ENCODE data around the gene HS2ST1.
"Not testable (repeated sequence)": the region's sequence is repeated elsewhere in the genome, so short reads cannot be mapped to it uniquely, and the experiment has no call there.

The HS2ST1 gene

DNA sequence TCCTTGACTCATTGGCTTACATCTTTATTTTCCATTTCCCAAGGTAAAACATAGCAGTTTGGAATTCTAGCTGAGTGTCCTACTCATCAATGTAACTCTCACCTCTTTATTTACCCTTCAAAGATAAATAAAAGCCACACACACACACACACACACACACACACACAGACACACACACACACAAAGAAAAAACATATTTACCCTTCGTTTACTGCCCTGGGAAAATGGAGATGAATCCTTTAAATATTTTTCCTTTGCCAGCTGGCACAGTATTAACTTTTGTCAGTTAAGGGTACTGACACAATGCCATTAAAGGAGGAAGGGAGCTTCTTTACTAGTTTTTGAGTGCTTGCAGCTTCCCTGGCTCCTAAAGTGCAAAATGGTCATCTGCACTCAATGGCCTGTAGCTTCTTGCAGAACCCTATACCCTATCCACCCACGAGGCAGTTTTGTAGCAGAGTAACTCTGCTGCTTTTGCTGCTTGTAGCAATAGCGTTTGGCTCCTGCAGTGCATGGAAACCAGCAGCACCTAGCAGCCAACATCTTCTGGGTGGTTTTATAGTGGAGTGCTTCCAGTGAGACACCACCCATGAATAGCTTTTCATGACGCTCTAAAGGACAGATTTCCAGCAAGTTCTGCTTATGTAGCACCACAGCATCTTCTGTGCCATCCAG, 103.7 kb downstream of the HS2ST1 start:
- H3K4me1 ChIP-seq (ENCODE audit: control insufficient read depth, insufficient read depth, low read length, poor library complexity, severe bottlenecking): no peaks in the 10 kb centered on the region
- no peak overlapping the region for H3K4me3 ChIP-seq (ENCODE audit: extremely low read depth, insufficient read depth, low read length, poor library complexity, severe bottlenecking)
- peaks cover 11% of the 10 kb centered on the region for H3K9me3 ChIP-seq (ENCODE audit: control insufficient read depth, low read length)
- WGBS, 2 experiments (ENCODE audit: insufficient coverage in 2 of 2): 93 to 100% methylated on average over 2 of the region's 4 CpGs
- H3K36me3 ChIP-seq (ENCODE audit: control insufficient read depth, insufficient read depth, low read length): peaks cover 2% of the 10 kb centered on the region
- H3K27ac ChIP-seq (ENCODE audit: low read depth, low read length, severe bottlenecking): no peak overlapping the region

DNA sequence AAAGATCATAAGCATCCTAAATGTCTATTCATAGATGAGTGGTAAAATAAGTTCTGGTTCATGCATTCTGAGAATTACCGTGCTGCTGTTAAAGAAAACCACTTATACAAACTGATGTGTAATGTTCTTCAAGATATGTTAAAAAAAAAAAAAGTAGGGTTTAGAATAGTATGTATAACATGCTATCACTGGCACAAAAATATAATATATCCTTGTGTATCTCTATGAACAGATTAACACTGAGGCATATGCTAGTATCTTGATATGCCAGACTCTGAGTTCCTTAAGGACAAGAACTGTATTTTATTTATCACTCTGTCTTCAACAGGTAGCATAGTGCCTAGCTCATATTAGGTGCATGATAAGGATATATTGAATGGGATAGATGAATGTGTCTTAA, 108.9 kb downstream of the HS2ST1 start:
- H3K4me1 ChIP-seq (ENCODE audit: control insufficient read depth, insufficient read depth, low read length, poor library complexity, severe bottlenecking): no peaks in the 10 kb centered on the region
- H3K36me3 ChIP-seq (ENCODE audit: control insufficient read depth, insufficient read depth, low read length): no peaks in the 10 kb centered on the region
- no peak overlapping the region for H3K4me3 ChIP-seq (ENCODE audit: extremely low read depth, insufficient read depth, low read length, poor library complexity, severe bottlenecking)
- H3K27ac ChIP-seq (ENCODE audit: low read depth, low read length, severe bottlenecking): no peak overlapping the region
- no CpG with 5 or more reads among the region's 1 CpG for WGBS, 2 experiments (ENCODE audit: insufficient coverage in 2 of 2)
- no peaks in the 10 kb centered on the region for H3K9me3 ChIP-seq (ENCODE audit: control insufficient read depth, low read length)

DNA sequence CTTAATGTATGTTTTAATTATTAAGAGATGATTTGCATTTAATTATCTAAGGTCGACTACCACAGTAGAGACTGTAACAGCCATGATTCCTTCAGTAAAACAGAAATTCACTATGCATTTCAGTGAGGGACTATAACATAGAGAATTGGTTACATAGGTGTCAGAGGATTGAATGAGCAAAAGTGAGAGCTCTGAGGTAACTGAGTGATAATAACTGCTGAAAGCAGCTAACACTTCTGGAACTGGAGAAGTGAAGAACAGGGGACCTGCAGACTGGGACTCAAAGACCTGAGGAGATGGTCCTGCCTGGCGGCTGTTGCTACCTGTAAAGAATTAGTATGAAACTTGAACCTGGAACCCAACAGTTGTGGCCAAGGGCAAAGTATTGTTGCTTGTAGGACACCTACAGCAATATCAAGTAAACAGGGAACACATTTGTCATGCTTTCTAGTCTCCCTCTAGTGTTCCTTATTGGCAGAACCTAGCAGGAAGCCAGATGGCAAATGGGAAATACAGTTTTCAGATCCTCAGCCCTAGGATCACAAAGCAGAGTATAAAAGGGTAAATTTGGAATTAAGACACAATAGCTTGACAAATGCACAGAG, 110.6 kb downstream of the HS2ST1 start:
- H3K4me3 ChIP-seq (ENCODE audit: extremely low read depth, insufficient read depth, low read length, poor library complexity, severe bottlenecking): no peak overlapping the region
- H3K27ac ChIP-seq (ENCODE audit: low read depth, low read length, severe bottlenecking): no peak overlapping the region
- no peaks in the 10 kb centered on the region for H3K36me3 ChIP-seq (ENCODE audit: control insufficient read depth, insufficient read depth, low read length)
- WGBS, 2 experiments (ENCODE audit: insufficient coverage in 2 of 2): 70 to 88% methylated on average over 1 of the region's 2 CpGs
- no peaks in the 10 kb centered on the region for H3K9me3 ChIP-seq (ENCODE audit: control insufficient read depth, low read length)
- H3K4me1 ChIP-seq (ENCODE audit: control insufficient read depth, insufficient read depth, low read length, poor library complexity, severe bottlenecking): no peaks in the 10 kb centered on the region

DNA sequence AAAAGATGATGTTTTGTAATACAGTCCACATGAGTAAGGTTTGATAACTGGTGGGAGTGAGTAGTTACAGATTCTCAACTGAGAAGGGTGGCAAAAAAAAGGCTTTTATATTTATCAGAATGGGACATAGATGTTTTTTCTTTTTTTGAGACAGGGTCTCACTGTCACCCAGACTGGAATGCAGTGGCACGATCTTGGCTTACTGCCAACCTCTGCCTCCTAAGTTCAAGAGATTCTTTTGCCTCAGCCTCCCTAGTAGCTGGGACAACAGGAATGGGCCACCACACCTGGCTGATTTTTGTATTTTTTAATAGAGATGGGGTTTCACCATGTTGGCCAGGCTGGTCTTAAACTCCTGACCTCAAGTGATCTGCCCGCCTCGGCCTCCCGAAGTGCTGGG, 113.1 kb downstream of the HS2ST1 start:
- 100% methylated on average over 3 of the region's 4 CpGs; no CpG with 5 or more reads in 1 of the 2 experiments for WGBS, 2 experiments (ENCODE audit: insufficient coverage in 2 of 2)
- not testable (repeated sequence) for H3K36me3 ChIP-seq (ENCODE audit: control insufficient read depth, insufficient read depth, low read length); H3K4me1 ChIP-seq (ENCODE audit: control insufficient read depth, insufficient read depth, low read length, poor library complexity, severe bottlenecking); H3K27ac ChIP-seq (ENCODE audit: low read depth, low read length, severe bottlenecking); H3K4me3 ChIP-seq (ENCODE audit: extremely low read depth, insufficient read depth, low read length, poor library complexity, severe bottlenecking); H3K9me3 ChIP-seq (ENCODE audit: control insufficient read depth, low read length)

DNA sequence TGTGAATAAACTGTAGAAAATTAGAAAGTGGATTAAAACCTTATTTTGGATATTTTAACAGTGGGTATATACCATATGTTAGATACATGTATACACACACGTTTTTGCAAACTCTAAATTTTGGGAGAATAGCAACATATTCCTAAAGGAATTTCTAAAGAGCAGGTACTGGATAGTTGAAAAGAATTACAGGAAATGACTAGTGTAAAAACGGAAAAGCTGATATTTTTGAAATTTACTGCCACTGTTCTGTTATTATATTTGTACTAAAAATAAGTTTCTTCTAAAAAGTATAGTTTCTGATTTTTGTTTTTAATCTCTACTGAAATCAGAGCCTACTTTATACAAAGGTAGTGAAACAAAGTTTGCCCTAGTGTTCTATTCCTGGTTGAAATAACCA, 114.1 kb downstream of the HS2ST1 start:
- Histone ChIP-seq H3K9me3 (ENCODE audit: control insufficient read depth, low read length) (no peaks in the 10 kb centered on the region), H3K4me3 (ENCODE audit: extremely low read depth, insufficient read depth, low read length, poor library complexity, severe bottlenecking) (no peak overlapping the region), H3K36me3 (ENCODE audit: control insufficient read depth, insufficient read depth, low read length) (no peaks in the 10 kb centered on the region), H3K4me1 (ENCODE audit: control insufficient read depth, insufficient read depth, low read length, poor library complexity, severe bottlenecking) (no peaks in the 10 kb centered on the region), H3K27ac (ENCODE audit: low read depth, low read length, severe bottlenecking) (no peak overlapping the region)
- WGBS, 2 experiments (ENCODE audit: insufficient coverage in 2 of 2): no CpG with 5 or more reads among the region's 2 CpGs

DNA sequence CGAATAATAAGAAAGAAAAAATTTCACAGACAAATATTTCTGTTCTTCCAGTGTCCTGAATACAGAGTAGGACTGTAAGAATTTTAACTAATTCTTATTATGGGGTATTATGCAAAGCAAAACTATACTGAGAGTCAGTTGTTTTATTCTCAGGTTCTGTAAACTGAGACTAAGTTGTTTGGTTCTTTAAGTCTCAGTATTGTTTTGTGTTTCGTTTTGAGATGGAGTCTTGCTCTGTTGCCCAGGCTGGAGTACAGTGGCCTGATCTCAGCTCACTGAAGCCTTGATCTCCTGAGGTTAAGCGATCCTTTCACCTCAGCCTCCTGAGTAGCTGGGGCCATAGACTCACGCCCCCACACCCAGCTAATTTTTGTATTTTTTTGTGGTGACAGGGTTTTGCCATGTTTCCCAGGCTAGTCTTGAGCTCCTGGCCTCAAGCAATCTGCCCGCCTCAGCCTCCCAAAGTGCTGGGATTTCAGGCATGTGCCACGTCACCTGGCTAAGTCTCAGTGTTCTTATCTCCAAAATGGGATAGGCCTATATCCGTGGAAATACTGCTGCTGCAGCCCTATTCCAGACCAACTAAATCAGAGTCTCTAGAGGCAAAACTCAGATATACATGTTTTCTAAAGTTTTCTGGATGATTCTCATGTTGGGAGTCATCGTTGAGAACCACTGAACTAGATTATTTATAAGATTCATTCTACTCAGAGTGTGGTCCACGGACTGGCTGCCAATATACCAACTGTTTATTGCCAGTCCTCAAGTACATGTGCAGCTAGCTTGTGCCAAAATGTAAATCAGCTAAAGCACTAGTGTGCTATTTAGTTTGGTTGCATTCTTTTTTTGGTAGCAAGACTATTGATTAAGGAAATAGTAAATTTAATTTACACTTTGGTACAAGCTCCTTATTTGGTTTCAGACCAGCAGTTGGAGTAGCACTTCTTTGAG, 116.6 kb downstream of the HS2ST1 start:
- no peaks in the 10 kb centered on the region for H3K4me1 ChIP-seq (ENCODE audit: control insufficient read depth, insufficient read depth, low read length, poor library complexity, severe bottlenecking)
- H3K27ac ChIP-seq (ENCODE audit: low read depth, low read length, severe bottlenecking): no peak overlapping the region
- no peaks in the 10 kb centered on the region for H3K36me3 ChIP-seq (ENCODE audit: control insufficient read depth, insufficient read depth, low read length)
- 93 to 96% methylated on average over 4 to 6 of the region's 9 CpGs for WGBS, 2 experiments (ENCODE audit: insufficient coverage in 2 of 2)
- H3K9me3 ChIP-seq (ENCODE audit: control insufficient read depth, low read length): no peaks in the 10 kb centered on the region
- no peak overlapping the region for H3K4me3 ChIP-seq (ENCODE audit: extremely low read depth, insufficient read depth, low read length, poor library complexity, severe bottlenecking)

DNA sequence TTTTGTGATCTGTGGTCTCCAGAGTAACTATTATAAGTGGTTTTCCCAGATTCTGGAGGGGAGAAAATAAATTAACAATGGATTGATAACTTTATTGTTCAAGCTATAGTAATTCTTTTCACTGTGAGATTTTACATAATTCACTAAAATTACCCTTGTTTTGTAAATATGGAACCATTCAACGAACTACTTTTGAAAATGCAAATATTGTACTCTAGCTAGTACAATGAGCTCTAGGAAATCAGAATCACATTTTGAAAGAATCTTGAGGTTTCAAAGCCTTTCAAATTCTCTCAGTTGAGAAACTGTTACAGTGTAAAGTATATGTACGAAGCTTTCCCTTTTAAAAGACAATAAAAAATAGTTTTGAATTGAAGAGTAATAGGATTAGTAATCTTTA, 119.9 kb downstream of the HS2ST1 start:
- Histone ChIP-seq H3K9me3 (ENCODE audit: control insufficient read depth, low read length) (no peaks in the 10 kb centered on the region), H3K27ac (ENCODE audit: low read depth, low read length, severe bottlenecking) (no peak overlapping the region), H3K4me1 (ENCODE audit: control insufficient read depth, insufficient read depth, low read length, poor library complexity, severe bottlenecking) (no peaks in the 10 kb centered on the region), H3K36me3 (ENCODE audit: control insufficient read depth, insufficient read depth, low read length) (no peaks in the 10 kb centered on the region), H3K4me3 (ENCODE audit: extremely low read depth, insufficient read depth, low read length, poor library complexity, severe bottlenecking) (no peak overlapping the region)
- WGBS, 2 experiments (ENCODE audit: insufficient coverage in 2 of 2): no CpG with 5 or more reads among the region's 2 CpGs

DNA sequence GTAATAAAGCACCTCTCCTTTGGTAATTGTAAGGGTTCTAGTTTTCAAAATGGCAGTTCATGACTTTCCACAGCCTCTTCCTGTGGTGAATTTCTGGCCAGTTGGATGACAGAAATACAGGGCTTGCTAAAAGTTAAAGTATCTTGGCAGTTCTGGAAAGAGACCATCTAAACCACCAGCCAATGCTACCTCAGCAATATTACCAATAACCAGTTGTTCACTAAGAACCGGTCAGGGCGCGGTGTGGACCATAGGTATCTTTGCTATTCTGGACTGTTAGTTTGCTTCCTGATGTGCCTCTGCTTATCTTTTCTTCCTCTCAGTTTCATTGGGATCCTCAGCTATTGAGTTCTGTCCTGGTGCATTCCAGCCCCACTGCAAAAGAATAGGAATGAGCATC, 124.7 kb downstream of the HS2ST1 start:
- no peaks in the 10 kb centered on the region for H3K36me3 ChIP-seq (ENCODE audit: control insufficient read depth, insufficient read depth, low read length)
- H3K4me3 ChIP-seq (ENCODE audit: extremely low read depth, insufficient read depth, low read length, poor library complexity, severe bottlenecking): no peak overlapping the region
- 80 to 100% methylated on average over 2 to 3 of the region's 3 CpGs for WGBS, 2 experiments (ENCODE audit: insufficient coverage in 2 of 2)
- no peaks in the 10 kb centered on the region for H3K4me1 ChIP-seq (ENCODE audit: control insufficient read depth, insufficient read depth, low read length, poor library complexity, severe bottlenecking)
- no peak overlapping the region for H3K27ac ChIP-seq (ENCODE audit: low read depth, low read length, severe bottlenecking)
- H3K9me3 ChIP-seq (ENCODE audit: control insufficient read depth, low read length): no peaks in the 10 kb centered on the region

DNA sequence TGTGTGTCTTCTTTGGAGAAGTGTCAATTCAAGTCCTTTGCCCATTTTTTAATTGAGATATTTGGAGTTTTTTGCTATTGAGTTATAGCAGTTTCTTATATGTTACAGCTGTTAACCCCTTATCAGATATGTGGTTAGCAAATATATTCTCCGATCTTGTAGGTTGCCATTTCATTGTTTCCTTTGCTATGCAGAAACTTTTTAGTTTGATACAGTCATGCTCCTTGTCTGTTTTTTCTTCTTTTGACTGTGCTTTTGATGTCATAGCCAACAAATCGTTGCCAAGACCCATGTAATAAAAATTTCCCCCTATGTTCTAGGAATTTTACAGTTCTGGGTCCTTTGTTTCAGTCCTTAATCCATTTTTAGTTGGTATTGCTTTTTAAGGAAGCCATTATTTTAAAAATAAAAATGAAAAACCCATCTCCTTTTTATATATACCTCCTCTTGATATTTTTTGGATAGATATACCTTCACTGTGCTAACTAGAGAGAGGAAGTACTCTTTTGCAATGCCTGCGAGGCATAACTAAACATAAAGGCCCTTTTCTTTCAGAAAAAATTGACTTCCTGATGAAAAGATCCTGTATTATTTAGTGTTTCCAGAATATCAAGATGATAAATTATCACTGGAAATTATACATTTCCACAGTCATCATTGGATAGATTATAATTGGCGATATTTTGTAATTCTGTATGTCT, 127.8 kb downstream of the HS2ST1 start:
- no peaks in the 10 kb centered on the region for H3K9me3 ChIP-seq (ENCODE audit: control insufficient read depth, low read length)
- no peaks in the 10 kb centered on the region for H3K4me1 ChIP-seq (ENCODE audit: control insufficient read depth, insufficient read depth, low read length, poor library complexity, severe bottlenecking)
- 100% methylated on average over 1 of the region's 4 CpGs; no CpG with 5 or more reads in 1 of the 2 experiments for WGBS, 2 experiments (ENCODE audit: insufficient coverage in 2 of 2)
- no peak overlapping the region for H3K27ac ChIP-seq (ENCODE audit: low read depth, low read length, severe bottlenecking)
- H3K4me3 ChIP-seq (ENCODE audit: extremely low read depth, insufficient read depth, low read length, poor library complexity, severe bottlenecking): no peak overlapping the region
- H3K36me3 ChIP-seq (ENCODE audit: control insufficient read depth, insufficient read depth, low read length): no peaks in the 10 kb centered on the region

DNA sequence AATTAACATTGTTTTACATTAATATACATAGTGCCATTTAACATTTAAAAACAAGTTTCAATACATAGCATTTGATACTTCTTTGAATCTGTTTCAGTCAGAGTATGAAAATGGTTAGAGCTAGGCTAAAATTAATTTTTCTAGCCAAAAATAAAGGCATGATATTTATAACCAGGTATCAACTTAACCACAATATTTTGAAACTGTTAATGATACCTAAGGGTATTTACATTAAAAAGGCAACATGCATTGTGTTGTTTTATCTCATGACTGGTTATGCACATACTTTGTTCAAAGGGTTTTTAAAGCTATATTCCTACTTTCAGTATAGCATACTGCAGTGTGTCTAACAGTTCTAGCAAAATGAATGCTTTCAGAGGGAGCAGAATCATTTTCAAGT, 130.0 kb downstream of the HS2ST1 start:
- Histone ChIP-seq H3K36me3 (ENCODE audit: control insufficient read depth, insufficient read depth, low read length) (no peaks in the 10 kb centered on the region), H3K4me1 (ENCODE audit: control insufficient read depth, insufficient read depth, low read length, poor library complexity, severe bottlenecking) (no peaks in the 10 kb centered on the region), H3K9me3 (ENCODE audit: control insufficient read depth, low read length) (no peaks in the 10 kb centered on the region), H3K27ac (ENCODE audit: low read depth, low read length, severe bottlenecking) (no peak overlapping the region), H3K4me3 (ENCODE audit: extremely low read depth, insufficient read depth, low read length, poor library complexity, severe bottlenecking) (no peak overlapping the region)
